H1 (cell line): ENCODE measurements around the gene MEN1. TPM values are rescaled to one million over a fixed set of nuclear protein-coding genes. Genes with fewer than 3 reads are reported as not detected.

Source experiments
- CTCF ChIA-PET: fragments of 300-600 bp; sonication (Branson Sonifier 250); formaldehyde crosslinking; loops from one replicate; lab custom pipeline; 2021; ENCODE audit not compliant: partially characterized antibody; lab: Charles Lee
- POLR2A ChIA-PET: fragments of 300-600 bp; sonication (Branson Sonifier 250); formaldehyde crosslinking; loops from one replicate; lab custom pipeline; 2021; ENCODE audit warnings: inconsistent platforms; ENCODE audit not compliant: partially characterized antibody; lab: Charles Lee
- DNase-seq, 2 experiments: peaks; one replicate each; pipeline versions ENCODE4 v3.0.0 to v3.0.0-alpha.2; 2010 to 2022; ENCODE audit warnings: low spot score in 2 of 2, low read depth in 1 of 2, mixed read lengths in 1 of 2
- FAIRE-seq: peaks from 2 replicates; lab custom pipeline; 2011; peaks lifted over from hg19 to GRCh38; lab: Jason Lieb, UNC
- H2AFZ ChIP-seq: 2 replicates; pipeline ENCODE4 v1.8.1; 2012; ENCODE audit warnings: low read length, inconsistent platforms
- H2AK5ac ChIP-seq: 2 replicates; pipeline ENCODE4 v1.6.1; 2013; ENCODE audit warnings: low read depth, low read length
- H2BK120ac ChIP-seq: replicated peaks from 2 replicates; pipeline ENCODE3; 2013; ENCODE audit warnings: low read depth, low read length, inconsistent platforms
- H2BK12ac ChIP-seq: 2 replicates; pipeline ENCODE4 v1.6.1; 2013; ENCODE audit warnings: low read depth, low read length
- H2BK15ac ChIP-seq: 2 replicates; pipeline ENCODE4 v1.6.1; 2013; ENCODE audit warnings: low read length
- H2BK20ac ChIP-seq: 2 replicates; pipeline ENCODE4 v1.6.1; 2013; ENCODE audit warnings: low read length
- H2BK5ac ChIP-seq: 2 replicates; pipeline ENCODE4 v1.6.1; 2013; ENCODE audit warnings: low read depth, low read length
- H3K14ac ChIP-seq: 2 replicates; pipeline ENCODE4 v1.6.1; 2013; ENCODE audit warnings: inconsistent platforms; ENCODE audit not compliant: insufficient read length
- H3K18ac ChIP-seq: 2 replicates; pipeline ENCODE4 v1.6.1; 2013; ENCODE audit warnings: low read length; ENCODE audit errors: extremely low read depth
- H3K23ac ChIP-seq: 2 replicates; pipeline ENCODE4 v1.6.1; 2013; ENCODE audit warnings: inconsistent platforms; ENCODE audit not compliant: insufficient read length
- H3K23me2 ChIP-seq: 2 replicates; pipeline ENCODE4 v1.6.1; 2013; ENCODE audit warnings: low read depth, low read length
- H3K27ac ChIP-seq: 2 replicates; pipeline ENCODE4 v1.6.1; 2011; ENCODE audit warnings: low read depth, low read length, inconsistent platforms
- H3K27me3 ChIP-seq, 4 experiments: replicated peaks in 1 of 4; 1 replicate in 1 of 4; 2 replicates in 3 of 4; pipeline versions ENCODE4 v1.6.1 to v1.8.1; 2011 to 2013; ENCODE audit warnings: low read length in 3 of 4, mild to moderate bottlenecking in 3 of 4, inconsistent platforms in 2 of 4, mixed read lengths in 2 of 4, moderate library complexity in 1 of 4; ENCODE audit not compliant: control insufficient read depth in 3 of 4, insufficient read depth in 3 of 4; ENCODE audit errors: extremely low read depth in 1 of 4
- H3K36me3 ChIP-seq, 4 experiments: 2 replicates each; pipeline versions ENCODE4 v1.6.1 to v1.8.1; 2011 to 2013; ENCODE audit warnings: mild to moderate bottlenecking in 4 of 4, low read length in 3 of 4, moderate library complexity in 2 of 4, control low read depth in 1 of 4, inconsistent platforms in 1 of 4; ENCODE audit not compliant: insufficient read depth in 4 of 4, control insufficient read depth in 2 of 4
- H3K4ac ChIP-seq: replicated peaks from 2 replicates; pipeline ENCODE3; 2013; ENCODE audit warnings: low read length, low read depth, mixed read lengths, inconsistent platforms; ENCODE audit not compliant: insufficient read length
- H3K4me1 ChIP-seq, 4 experiments: replicated peaks in 1 of 4; 1 replicate in 1 of 4; 2 replicates in 3 of 4; pipeline versions ENCODE4 v1.6.1 to v1.8.1; 2011 to 2013; ENCODE audit warnings: low read length in 3 of 4, inconsistent platforms in 2 of 4, mixed read lengths in 1 of 4; ENCODE audit not compliant: insufficient read depth in 4 of 4, control insufficient read depth in 3 of 4
- H3K4me2 ChIP-seq, 2 experiments: 2 replicates each; pipeline versions ENCODE4 v1.6.1 to v1.8.1; 2011 to 2013; ENCODE audit warnings: low read depth in 2 of 2, low read length in 2 of 2, control low read depth in 1 of 2, inconsistent platforms in 1 of 2, mild to moderate bottlenecking in 1 of 2; ENCODE audit not compliant: insufficient read depth in 1 of 2
- H3K4me3 ChIP-seq, 4 experiments: fragments of 200-600, 300-600 bp in 1 of 4; sonication (generic), shearing (Covaris generic), sonication (Bioruptor Twin) in 1 of 4; 2 replicates each; pipeline versions ENCODE4 v1.5.1 to v1.8.1; 2011 to 2016; ENCODE audit warnings: low read length in 4 of 4, low read depth in 3 of 4, control low read depth in 2 of 4, inconsistent platforms in 2 of 4, mild to moderate bottlenecking in 2 of 4, mixed read lengths in 1 of 4, moderate library complexity in 1 of 4; ENCODE audit not compliant: insufficient read depth in 2 of 4; ENCODE audit errors: extremely low read depth in 1 of 4
- H3K56ac ChIP-seq: replicated peaks from 2 replicates; pipeline ENCODE3; 2013; ENCODE audit warnings: low read depth, mild to moderate bottlenecking, mixed read lengths, low read length, inconsistent platforms; ENCODE audit not compliant: insufficient read length
- H3K79me1 ChIP-seq: 2 replicates; pipeline ENCODE4 v1.6.1; 2013; ENCODE audit warnings: low read depth, low read length, control low read depth
- H3K79me2 ChIP-seq, 2 experiments: 2 replicates each; pipeline versions ENCODE4 v1.6.1 to v1.8.1; 2012 to 2013; ENCODE audit warnings: low read length in 2 of 2, mild to moderate bottlenecking in 2 of 2, inconsistent platforms in 1 of 2; ENCODE audit not compliant: insufficient read depth in 2 of 2, control insufficient read depth in 1 of 2
- H3K9ac ChIP-seq, 4 experiments: replicated peaks in 1 of 4; 1 replicate in 1 of 4; 2 replicates in 3 of 4; pipeline versions ENCODE4 v1.6.1 to v1.8.1; 2011 to 2013; ENCODE audit warnings: low read depth in 3 of 4, low read length in 3 of 4, control low read depth in 2 of 4, mild to moderate bottlenecking in 2 of 4, moderate library complexity in 2 of 4, inconsistent platforms in 1 of 4; ENCODE audit errors: extremely low read depth in 1 of 4
- H3K9me3 ChIP-seq, 2 experiments: 2 replicates each; pipeline versions ENCODE4 v1.6.1 to v1.8.1; 2012 to 2013; ENCODE audit warnings: mild to moderate bottlenecking in 2 of 2, moderate library complexity in 2 of 2, control low read depth in 1 of 2, inconsistent platforms in 1 of 2, low read depth in 1 of 2, low read length in 1 of 2, mixed read lengths in 1 of 2; ENCODE audit not compliant: insufficient read depth in 2 of 2
- H4K20me1 ChIP-seq, 2 experiments: replicated peaks in 1 of 2; 2 replicates each; pipeline versions ENCODE3 to v1.8.1; 2011 to 2013; ENCODE audit warnings: inconsistent platforms in 2 of 2, low read length in 2 of 2, mild to moderate bottlenecking in 1 of 2; ENCODE audit not compliant: insufficient read depth in 2 of 2, control insufficient read depth in 1 of 2
- H4K5ac ChIP-seq: 2 replicates; pipeline ENCODE4 v1.6.1; 2013; ENCODE audit warnings: low read length, low read depth, mixed read lengths, inconsistent platforms; ENCODE audit not compliant: insufficient read length
- H4K8ac ChIP-seq: 2 replicates; pipeline ENCODE4 v1.8.0; 2013; ENCODE audit warnings: mild to moderate bottlenecking, moderate library complexity, low read length, inconsistent platforms; ENCODE audit not compliant: insufficient read depth; ENCODE audit errors: extremely low read depth
- H4K91ac ChIP-seq: replicated peaks from 2 replicates; pipeline ENCODE3; 2013; ENCODE audit warnings: low read length, mixed read lengths, inconsistent platforms; ENCODE audit not compliant: insufficient read length
- ATF3 ChIP-seq: IDR thresholded peaks from 2 replicates; pipeline ENCODE4 v1.6.1; 2011; ENCODE audit warnings: low read depth, mild to moderate bottlenecking, low read length; ENCODE audit not compliant: insufficient read depth
- BACH1 ChIP-seq: IDR thresholded peaks from 2 replicates; pipeline ENCODE4 v1.6.1; 2012; ENCODE audit warnings: low read length, improper control_type of control experiment
- CEBPB ChIP-seq: IDR thresholded peaks from 2 replicates; pipeline ENCODE4 v1.6.1; 2012; ENCODE audit warnings: low read depth, low read length
- GTF2F1 ChIP-seq: IDR thresholded peaks from 2 replicates; pipeline ENCODE4 v1.6.1; 2012; ENCODE audit warnings: low read depth, low read length, improper control_type of control experiment, borderline replicate concordance
- HDAC2 ChIP-seq, 2 experiments: fragments of 300-600 bp in 1 of 2; sonication (generic) in 1 of 2; IDR thresholded peaks; 2 replicates each; pipeline ENCODE4 v1.6.1; 2011 to 2012; ENCODE audit warnings: low read depth in 2 of 2, low read length in 2 of 2, mild to moderate bottlenecking in 2 of 2, moderate library complexity in 2 of 2, borderline replicate concordance in 1 of 2, inconsistent platforms in 1 of 2
- JUN ChIP-seq: IDR thresholded peaks from 2 replicates; pipeline ENCODE4 v1.6.1; 2011; ENCODE audit warnings: low read depth, mild to moderate bottlenecking, improper control_type of control experiment, low read length
- KDM1A ChIP-seq: fragments of 200-600, 300-600 bp; sonication (generic); IDR thresholded peaks from 2 replicates; pipeline ENCODE4 v1.7.1; 2016; ENCODE audit warnings: mild to moderate bottlenecking, low read length, borderline replicate concordance
- RAD21 ChIP-seq, 2 experiments: IDR thresholded peaks in 1 of 2; conservative IDR thresholded peaks in 1 of 2; 2 replicates each; pipeline ENCODE4 v1.6.1; 2011; ENCODE audit warnings: low read depth in 2 of 2, low read length in 2 of 2, improper control_type of control experiment in 1 of 2, inconsistent platforms in 1 of 2, mild to moderate bottlenecking in 1 of 2, moderate library complexity in 1 of 2
- RNF2 ChIP-seq: fragments of 200-900, 300-1000 bp; sonication (generic); IDR thresholded peaks from 2 replicates; pipeline ENCODE4 v1.7.1; 2016; ENCODE audit warnings: borderline replicate concordance, low read depth, mild to moderate bottlenecking, antibody characterized with exemption, low read length; ENCODE audit not compliant: poor library complexity, severe bottlenecking; ENCODE audit errors: missing control alignments
- SAP30 ChIP-seq: fragments of 300-600 bp; sonication (generic); IDR thresholded peaks from 2 replicates; pipeline ENCODE4 v1.7.1; 2012; ENCODE audit warnings: low read length, moderate library complexity, mild to moderate bottlenecking, inconsistent platforms; ENCODE audit not compliant: insufficient read depth, insufficient replicate concordance
- TBP ChIP-seq: IDR thresholded peaks from 2 replicates; pipeline ENCODE4 v1.6.1; 2011; ENCODE audit warnings: low read depth, low read length, improper control_type of control experiment
- TCF12 ChIP-seq: IDR thresholded peaks from 2 replicates; pipeline ENCODE4 v1.6.1; 2011; ENCODE audit warnings: low read depth, mild to moderate bottlenecking, low read length
- WGBS, 2 experiments: shearing (Covaris generic) in 1 of 2; methylation state at CpG; one replicate each; pipeline versions ENCODE4 v1.1.6 to v1.1.7; 2013 to 2015; ENCODE audit warnings: low lambda C conversion rate in 2 of 2, mixed read lengths in 2 of 2, inconsistent platforms in 1 of 2, low coverage in 1 of 2, missing lambda C conversion rate in 1 of 2; ENCODE audit not compliant: insufficient replicate concordance in 2 of 2, insufficient coverage in 1 of 2, insufficient read length in 1 of 2; ENCODE audit errors: extremely low coverage in 1 of 2, missing lambda C conversion rate in 1 of 2; 5-methylcytosine and 5-hydroxymethylcytosine counted together
- polyA plus RNA-seq, 7 experiments: library from polyadenylated mRNA; depleted of rRNA in 3 of 7; stranded (reverse) in 5 of 7; unstranded in 2 of 7; fragments of >200 nt in 5 of 7; fragments of 200-250 nt in 2 of 7; gene quantifications; 1 replicate in 5 of 7; 2 replicates in 1 of 7; 4 replicates in 1 of 7; pipeline versions ENCODE4 v1.2.1 to v1.2.3, GENCODE V29; 2011 to 2013; ENCODE audit warnings: missing spikeins in 2 of 7, mixed read lengths in 2 of 7
- total RNA-seq: library from RNA; stranded (reverse); fragmentation: NEBNext Ultra II Directional; extraction: Animal tissue kit (Norgen Biotek cat#: 25700); gene quantifications from 2 replicates; pipeline ENCODE4 v1.2.1, GENCODE V29; 2021

Gene MEN1
- total and polyA plus RNA-seq, 2 of the 8 experiments (the other 6 are each of a cell fraction or from before 2014, with no cell fraction given): 47.2 to 56.3 TPM

- ChIA-PET CTCF (interaction anchor here (0.5 to 1.7 kb wide), 5 partner anchors 13 to 1392 kb away, joined by 3 to 5 read pairs (median 3); no protein-coding TSS in a partner anchor), POLR2A (interaction anchor here (1.1 to 1.5 kb wide), 5 partner anchors 9 to 32 kb away, joined by 3 to 4 read pairs (median 3); partner anchors contain the start of gene MEN1)
- Histone ChIP-seq H2BK120ac (no peak overlapping the region), H3K4ac (no peak overlapping the region), H3K14ac (no peak overlapping the region), H2AK5ac (no peak overlapping the region), H3K79me2 (no peaks in the 10 kb centered on the region), H3K9me3 (no peaks in the 10 kb centered on the region), H3K27me3 (no peaks in the 10 kb centered on the region), H4K91ac (no peak overlapping the region), H2BK5ac (no peak overlapping the region), H2BK20ac (no peak overlapping the region), H3K9ac (no peak overlapping the region), H4K8ac (no peak overlapping the region), H3K56ac (no peak overlapping the region), H3K36me3 (peaks cover 5 to 39% (median 14%) of the 10 kb centered on the region in 4 experiments; a peak in 5 of 8 replicates), H4K5ac (no peak overlapping the region), H4K20me1 (peaks cover 7 to 8% of the 10 kb centered on the region in 2 experiments), H2BK15ac (no peak overlapping the region), H3K23ac (no peak overlapping the region), H3K4me3 (no peak overlapping the region), H3K18ac (no peak overlapping the region), H3K4me2 (no peak overlapping the region), H2AFZ (no peak overlapping the region), H3K23me2 (no peaks in the 10 kb centered on the region), H2BK12ac (no peak overlapping the region), H3K27ac (no peak overlapping the region), H3K4me1 (no peaks in the 10 kb centered on the region), H3K79me1 (no peaks in the 10 kb centered on the region)
- FAIRE-seq (no peak), DNase-seq (no peak)
- 95% methylated on average over 24 of the region's 24 CpGs; no CpG with 5 or more reads in 1 of the 2 experiments for WGBS, 2 experiments
- no peak for TF ChIP-seq ATF3
- no peak for TF ChIP-seq TCF12
- no peak for TF ChIP-seq TBP
- TF ChIP-seq CEBPB: no peak
- TF ChIP-seq GTF2F1: no peak
- TF ChIP-seq JUN: no peak
- no peak for TF ChIP-seq RAD21 (IDR thresholded peaks at IDR 0.05 in 1 of 2, conservative IDR thresholded peaks at IDR 0.05 in 1 of 2; ENCODE audit: low read depth in 2 of 2, low read length in 2 of 2)
- no peak for TF ChIP-seq SAP30
- TF ChIP-seq HDAC2 (IDR thresholded peaks at IDR 0.05; ENCODE audit: borderline replicate concordance in 1 of 2, low read depth in 2 of 2, low read length in 2 of 2): no peak
- TF ChIP-seq KDM1A: no peak
- no peak for TF ChIP-seq RNF2
- no peak for TF ChIP-seq BACH1
Measured at GRCh38 chr11:64831411-64831891, 21.1 kb upstream of the MEN1 start.
